ENCODE results near the gene COL4A1.

COL4A1 gene

GRCh38 chr13:110331362-110331761 lies 24.4 kb upstream of the COL4A1 start:
- DNase-seq (ENCODE audit: low read depth) = no peak
- H3K4me3 ChIP-seq (ENCODE audit: control insufficient read depth, low read depth, low read length) = no peak overlapping the region
- no peak for TF ChIP-seq CTCF (IDR thresholded peaks at IDR 0.05; ENCODE audit: control insufficient read depth, insufficient read depth, low read depth, low read length, missing control alignments)

DNA sequence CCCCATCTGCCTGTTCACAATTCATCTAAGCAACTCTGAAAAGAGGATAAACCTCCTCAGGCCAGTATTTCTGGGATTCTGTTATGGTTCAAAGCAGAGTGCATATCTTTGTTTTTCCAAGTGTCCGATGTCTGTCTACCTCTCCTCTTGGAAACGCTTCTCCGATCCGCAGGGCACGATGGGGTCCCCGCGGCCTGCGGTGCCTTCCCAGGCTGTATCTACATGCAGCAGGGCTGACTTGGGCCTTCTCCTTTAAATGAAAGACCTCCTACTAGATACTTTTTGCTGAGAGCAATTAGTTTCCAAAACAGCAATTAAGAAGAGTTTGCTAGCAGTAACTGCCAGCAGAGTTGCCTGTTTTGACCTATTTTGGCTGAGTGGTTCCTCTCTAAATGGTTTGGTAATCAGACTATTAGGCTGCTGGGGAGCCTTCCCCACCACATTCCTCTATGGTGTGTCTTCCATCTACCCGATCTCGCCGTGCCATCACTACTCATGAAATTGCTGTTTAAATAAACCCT lies 23.6 kb upstream of the COL4A1 start:
- no peak overlapping the region for H3K4me3 ChIP-seq (ENCODE audit: control insufficient read depth, low read depth, low read length)
- no peak for TF ChIP-seq CTCF (IDR thresholded peaks at IDR 0.05; ENCODE audit: control insufficient read depth, insufficient read depth, low read depth, low read length, missing control alignments)
- DNase-seq (ENCODE audit: low read depth) = no peak

- DNase-seq (ENCODE audit: low read depth) = no peak
- H3K4me3 ChIP-seq (ENCODE audit: control insufficient read depth, low read depth, low read length) = no peak overlapping the region
- no peak for TF ChIP-seq CTCF (IDR thresholded peaks at IDR 0.05; ENCODE audit: control insufficient read depth, insufficient read depth, low read depth, low read length, missing control alignments)
These were observed 23.0 kb upstream of the COL4A1 start for GRCh38 chr13:110329798-110330461.

- H3K4me3 ChIP-seq (ENCODE audit: control insufficient read depth, low read depth, low read length) = no peak overlapping the region
- no peak for TF ChIP-seq CTCF (IDR thresholded peaks at IDR 0.05; ENCODE audit: control insufficient read depth, insufficient read depth, low read depth, low read length, missing control alignments)
- no peak for DNase-seq (ENCODE audit: low read depth)
These were observed 22.3 kb upstream of the COL4A1 start for GRCh38 chr13:110329258-110329657.

DNA sequence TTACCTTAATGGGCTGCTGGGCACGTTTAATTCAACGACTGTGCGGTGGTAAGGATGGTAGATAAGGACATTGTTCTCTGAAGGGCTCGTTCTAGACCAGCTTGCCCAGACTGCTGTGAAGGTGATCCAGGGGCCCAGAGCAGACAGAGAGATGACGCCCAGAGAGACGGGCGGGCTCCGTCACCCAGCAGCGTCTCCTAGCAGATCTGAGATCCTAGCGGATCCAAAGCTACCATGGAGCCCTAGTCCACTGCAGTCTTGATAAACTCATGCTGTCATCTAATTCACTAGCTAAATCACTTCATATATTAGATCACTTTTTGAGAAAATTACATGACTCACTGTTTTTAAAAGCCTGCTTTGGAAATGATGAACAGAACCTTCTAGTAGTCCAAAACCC lies 21.6 kb upstream of the COL4A1 start:
- no peak for DNase-seq (ENCODE audit: low read depth)
- H3K4me3 ChIP-seq (ENCODE audit: control insufficient read depth, low read depth, low read length) = no peak overlapping the region
- no peak for TF ChIP-seq CTCF (IDR thresholded peaks at IDR 0.05; ENCODE audit: control insufficient read depth, insufficient read depth, low read depth, low read length, missing control alignments)

GRCh38 chr13:110327051-110327721 lies 20.2 kb upstream of the COL4A1 start:
- no peak overlapping the region for H3K4me3 ChIP-seq (ENCODE audit: control insufficient read depth, low read depth, low read length)
- TF ChIP-seq CTCF (IDR thresholded peaks at IDR 0.05; ENCODE audit: control insufficient read depth, insufficient read depth, low read depth, low read length, missing control alignments) = no peak
- DNase-seq (ENCODE audit: low read depth) = no peak

Measured in AG09309 (cell line).